GM23248 (cell line): Measurements from ENCODE around the gene DCUN1D3.

ENCODE experiments used
- EZH2 ChIP-seq: fragments of 200-600 bp; sonication (generic); IDR thresholded peaks from 2 replicates; pipeline ENCODE4 v1.6.1; 2018; ENCODE audit warnings: antibody characterized with exemption, mild to moderate bottlenecking; ENCODE audit not compliant: insufficient read depth, poor library complexity, severe bottlenecking
- EZH2phosphoT487 ChIP-seq: fragments of 200-600 bp; sonication (generic); IDR thresholded peaks from 2 replicates; pipeline ENCODE4 v1.6.1; 2018; ENCODE audit warnings: antibody characterized with exemption, moderate library complexity, mild to moderate bottlenecking, low read depth; ENCODE audit not compliant: insufficient read depth

GRCh38 chr16:20851601-20852000 is 48.6 kb downstream of the DCUN1D3 start:
- TF ChIP-seq EZH2phosphoT487 (no peak), EZH2 (no peak)
